Activated naive CD8-positive, alpha-beta T cell treated with anti-CD3 and anti-CD28 coated beads for 36 hours (primary cell): ENCODE data around the gene SNX24. TPM values are rescaled to one million over a fixed set of nuclear protein-coding genes. Genes with fewer than 3 reads are reported as not detected.
"Not testable (repeated sequence)": the region's sequence is repeated elsewhere in the genome, so short reads cannot be mapped to it uniquely, and the experiment has no call there.

ENCODE experiments used
- DNase-seq: peaks from one replicate; pipeline ENCODE4 v3.0.0; 2021
- H3K27ac Mint-ChIP-seq: one replicate; pipeline ENCODE4 v1.8.0; 2022; ENCODE audit warnings: mild to moderate bottlenecking, moderate library complexity, mixed read lengths
- H3K27me3 Mint-ChIP-seq: one replicate; pipeline ENCODE4 v1.8.0; 2022; ENCODE audit warnings: mild to moderate bottlenecking, mixed read lengths
- H3K36me3 Mint-ChIP-seq: one replicate; pipeline ENCODE4 v1.8.0; 2021; ENCODE audit warnings: mild to moderate bottlenecking, mixed read lengths
- H3K4me1 Mint-ChIP-seq: one replicate; pipeline ENCODE4 v1.8.0; 2021; ENCODE audit warnings: mixed read lengths
- H3K4me3 Mint-ChIP-seq: one replicate; pipeline ENCODE4 v1.8.0; 2022; ENCODE audit warnings: mild to moderate bottlenecking, moderate library complexity, mixed read lengths
- H3K9me3 Mint-ChIP-seq: one replicate; pipeline ENCODE4 v1.8.0; 2022; ENCODE audit warnings: mixed read lengths
- total RNA-seq, 2 experiments: library from RNA; stranded (reverse); gene quantifications; one replicate each; pipeline ENCODE4 v1.2.3, GENCODE V29; 2021

Gene SNX24
- total RNA-seq, 2 experiments from 2014 or later: 1.0 to 1.4 TPM

GRCh38 chr5:122951658-122952057 is 106.2 kb downstream of the SNX24 start:
- Mint-ChIP-seq H3K4me1 (no peaks in the 10 kb centered on the region), H3K27ac (no peak overlapping the region), H3K36me3 (no peaks in the 10 kb centered on the region), H3K9me3 (no peaks in the 10 kb centered on the region), H3K27me3 (no peaks in the 10 kb centered on the region), H3K4me3 (no peak overlapping the region)
- DNase-seq: no peak

- no peak overlapping the region for H3K27ac Mint-ChIP-seq
- no peaks in the 10 kb centered on the region for H3K4me1 Mint-ChIP-seq
- no peak overlapping the region for H3K4me3 Mint-ChIP-seq
- no peaks in the 10 kb centered on the region for H3K27me3 Mint-ChIP-seq
- no peak for DNase-seq
- no peaks in the 10 kb centered on the region for H3K36me3 Mint-ChIP-seq
- H3K9me3 Mint-ChIP-seq: no peaks in the 10 kb centered on the region
Observed at GRCh38 chr5:122954719-122955118, 109.3 kb downstream of the SNX24 start.

- Mint-ChIP-seq H3K9me3 (no peaks in the 10 kb centered on the region), H3K4me3 (no peak overlapping the region), H3K36me3 (no peaks in the 10 kb centered on the region), H3K27me3 (no peaks in the 10 kb centered on the region), H3K27ac (no peak overlapping the region), H3K4me1 (no peaks in the 10 kb centered on the region)
- DNase-seq: no peak
Observed at GRCh38 chr5:122957457-122957856, 112.0 kb downstream of the SNX24 start.

GRCh38 chr5:122959740-122960445 is 114.5 kb downstream of the SNX24 start:
- Mint-ChIP-seq H3K27me3 (no peaks in the 10 kb centered on the region), H3K9me3 (no peaks in the 10 kb centered on the region), H3K4me3 (no peak overlapping the region), H3K4me1 (no peaks in the 10 kb centered on the region), H3K27ac (no peak overlapping the region), H3K36me3 (no peaks in the 10 kb centered on the region)
- no peak for DNase-seq

GRCh38 chr5:122963305-122963704 is 117.9 kb downstream of the SNX24 start:
- DNase-seq: no peak
- H3K27ac Mint-ChIP-seq: no peak overlapping the region
- H3K4me3 Mint-ChIP-seq: no peak overlapping the region
- H3K27me3 Mint-ChIP-seq: no peaks in the 10 kb centered on the region
- no peaks in the 10 kb centered on the region for H3K36me3 Mint-ChIP-seq
- H3K4me1 Mint-ChIP-seq: no peaks in the 10 kb centered on the region
- no peaks in the 10 kb centered on the region for H3K9me3 Mint-ChIP-seq

- no peaks in the 10 kb centered on the region for H3K4me1 Mint-ChIP-seq
- H3K27me3 Mint-ChIP-seq: no peaks in the 10 kb centered on the region
- H3K36me3 Mint-ChIP-seq: no peaks in the 10 kb centered on the region
- DNase-seq: no peak
- no peaks in the 10 kb centered on the region for H3K9me3 Mint-ChIP-seq
- no peak overlapping the region for H3K4me3 Mint-ChIP-seq
- no peak overlapping the region for H3K27ac Mint-ChIP-seq
Observed at GRCh38 chr5:122965111-122965510, 119.7 kb downstream of the SNX24 start.

DNA sequence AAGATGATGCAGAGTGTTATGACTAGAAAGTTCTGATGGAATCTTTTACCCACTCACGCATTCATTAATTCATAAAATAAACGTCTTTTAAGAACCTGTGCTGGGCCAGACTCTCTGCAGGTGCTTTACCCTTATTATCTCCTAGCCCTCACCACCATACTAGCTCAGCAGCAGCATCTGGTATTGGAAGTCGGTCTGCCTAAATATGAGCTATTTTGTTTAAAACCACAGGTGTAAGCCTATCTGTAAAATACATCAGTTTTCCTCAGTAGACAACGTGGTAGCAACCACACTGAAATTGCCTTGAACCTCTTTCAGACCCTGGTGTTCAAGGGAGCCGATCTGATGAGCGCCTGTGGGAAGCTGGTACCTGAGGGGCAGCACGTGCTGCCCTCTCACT is 121.7 kb downstream of the SNX24 start:
- Mint-ChIP-seq H3K4me1 (no peaks in the 10 kb centered on the region), H3K4me3 (no peak overlapping the region), H3K27me3 (no peaks in the 10 kb centered on the region), H3K9me3 (no peaks in the 10 kb centered on the region), H3K36me3 (no peaks in the 10 kb centered on the region), H3K27ac (no peak overlapping the region)
- DNase-seq: no peak

DNA sequence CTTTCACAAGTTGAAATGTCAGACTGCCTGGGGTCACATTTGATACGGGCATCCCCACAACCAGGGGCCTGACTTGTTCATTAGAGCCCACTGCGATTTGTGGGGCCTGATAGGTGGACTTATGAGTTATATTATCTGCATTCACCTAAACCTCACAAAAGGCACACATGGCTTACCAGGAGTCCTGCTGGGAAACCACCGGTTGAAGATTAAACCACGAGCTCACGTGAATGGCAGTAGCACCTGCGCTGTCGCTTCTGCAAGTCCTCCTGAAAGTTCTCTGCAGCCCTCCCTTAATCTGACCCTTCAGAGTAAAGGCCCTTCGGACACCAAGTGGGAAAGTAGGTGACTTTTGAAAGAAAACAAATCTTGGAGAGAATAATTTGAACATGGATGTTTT is 122.2 kb downstream of the SNX24 start:
- Mint-ChIP-seq H3K36me3 (no peaks in the 10 kb centered on the region), H3K4me3 (no peak overlapping the region), H3K27me3 (no peaks in the 10 kb centered on the region), H3K4me1 (no peaks in the 10 kb centered on the region), H3K27ac (no peak overlapping the region), H3K9me3 (no peaks in the 10 kb centered on the region)
- no peak for DNase-seq

- not testable (repeated sequence) for H3K4me1 Mint-ChIP-seq, H3K9me3 Mint-ChIP-seq, DNase-seq, H3K4me3 Mint-ChIP-seq, H3K36me3 Mint-ChIP-seq, H3K27me3 Mint-ChIP-seq, H3K27ac Mint-ChIP-seq
Observed at GRCh38 chr5:122968056-122968455, 122.6 kb downstream of the SNX24 start.

DNA sequence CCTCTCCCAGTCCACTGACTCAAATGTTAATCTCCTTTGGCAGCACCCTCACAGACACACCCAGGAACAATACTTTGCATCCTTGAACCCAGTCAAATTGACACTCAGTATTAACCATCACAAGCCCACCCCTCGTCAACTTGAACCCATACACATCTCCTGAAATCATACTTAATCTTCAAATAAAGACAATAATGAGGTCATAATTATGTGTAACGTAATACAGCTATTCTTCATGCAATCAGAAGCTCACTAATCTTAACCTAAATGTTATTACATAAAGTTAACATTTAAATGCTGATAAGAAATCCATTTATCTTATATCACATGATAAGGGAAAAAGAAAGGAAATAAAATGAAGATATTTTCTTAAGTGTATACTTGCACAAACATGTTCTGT is 125.9 kb downstream of the SNX24 start:
- H3K4me1 Mint-ChIP-seq: no peaks in the 10 kb centered on the region
- H3K4me3 Mint-ChIP-seq: no peak overlapping the region
- no peaks in the 10 kb centered on the region for H3K36me3 Mint-ChIP-seq
- no peak for DNase-seq
- H3K9me3 Mint-ChIP-seq: no peaks in the 10 kb centered on the region
- H3K27ac Mint-ChIP-seq: no peak overlapping the region
- H3K27me3 Mint-ChIP-seq: no peaks in the 10 kb centered on the region

DNA sequence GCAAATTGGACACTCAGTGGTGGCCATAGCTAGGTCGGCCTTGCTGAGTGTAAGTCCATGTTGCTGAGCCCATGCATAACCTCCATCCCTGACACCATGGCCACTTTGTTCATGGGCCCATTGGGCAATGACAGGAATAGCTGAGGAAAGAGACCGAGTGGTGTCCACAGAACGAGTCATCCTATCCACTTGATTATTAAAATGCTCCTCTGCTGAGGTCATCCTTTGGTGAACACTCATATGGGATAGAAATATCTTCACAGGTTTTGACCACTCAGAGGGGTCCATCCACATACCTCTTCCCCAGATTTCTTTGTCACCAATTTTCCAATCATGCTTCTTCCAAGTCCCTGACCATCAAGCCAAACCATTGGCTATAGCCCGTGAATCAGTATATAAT is 127.5 kb downstream of the SNX24 start:
- no peaks in the 10 kb centered on the region for H3K9me3 Mint-ChIP-seq
- H3K27me3 Mint-ChIP-seq: no peaks in the 10 kb centered on the region
- DNase-seq: no peak
- H3K4me1 Mint-ChIP-seq: no peaks in the 10 kb centered on the region
- H3K36me3 Mint-ChIP-seq: no peaks in the 10 kb centered on the region
- H3K27ac Mint-ChIP-seq: no peak overlapping the region
- H3K4me3 Mint-ChIP-seq: no peak overlapping the region

DNA sequence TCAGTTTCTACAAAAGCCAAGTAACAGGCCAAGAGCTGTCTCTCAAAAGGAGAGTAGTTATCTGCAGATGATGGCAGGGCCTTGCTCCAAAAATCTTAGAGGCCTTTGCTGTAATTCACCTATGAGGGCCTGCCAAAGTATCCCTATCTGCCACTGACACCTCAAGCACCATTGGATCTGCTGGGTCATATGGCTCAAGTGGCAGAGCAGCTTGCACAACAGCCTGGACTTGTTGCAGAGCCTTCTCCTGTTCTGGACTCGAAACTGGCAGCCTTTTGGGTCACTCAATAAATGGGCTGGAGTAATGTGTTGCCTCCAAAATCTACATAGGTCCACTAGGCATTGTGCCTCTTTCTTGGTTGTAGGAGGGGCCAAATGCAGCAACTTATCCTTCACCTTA is 128.3 kb downstream of the SNX24 start:
- DNase-seq, H3K4me3 Mint-ChIP-seq, H3K27me3 Mint-ChIP-seq, H3K27ac Mint-ChIP-seq, H3K4me1 Mint-ChIP-seq, H3K36me3 Mint-ChIP-seq, H3K9me3 Mint-ChIP-seq: not testable (repeated sequence)

DNA sequence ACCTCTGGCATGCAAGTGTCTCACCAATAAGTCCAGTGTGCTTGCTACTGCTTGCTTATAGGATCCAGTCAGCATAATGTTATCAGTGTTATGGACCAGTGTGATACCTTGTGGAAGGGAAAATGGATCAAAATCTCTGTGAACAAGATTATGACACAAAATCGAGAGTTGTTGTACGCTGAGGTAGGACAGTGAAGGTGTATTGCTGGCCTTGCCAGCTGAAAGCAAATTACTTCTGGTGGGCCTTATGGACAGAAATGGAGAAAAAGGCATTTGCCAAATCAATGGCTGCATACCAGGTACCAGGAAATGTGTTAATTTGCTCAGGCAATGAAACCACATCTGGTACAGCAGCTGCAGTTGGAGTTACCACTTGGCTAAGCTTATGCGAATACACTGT is 128.8 kb downstream of the SNX24 start:
- not testable (repeated sequence) for H3K27me3 Mint-ChIP-seq, DNase-seq, H3K4me3 Mint-ChIP-seq, H3K27ac Mint-ChIP-seq, H3K36me3 Mint-ChIP-seq, H3K9me3 Mint-ChIP-seq, H3K4me1 Mint-ChIP-seq

DNA sequence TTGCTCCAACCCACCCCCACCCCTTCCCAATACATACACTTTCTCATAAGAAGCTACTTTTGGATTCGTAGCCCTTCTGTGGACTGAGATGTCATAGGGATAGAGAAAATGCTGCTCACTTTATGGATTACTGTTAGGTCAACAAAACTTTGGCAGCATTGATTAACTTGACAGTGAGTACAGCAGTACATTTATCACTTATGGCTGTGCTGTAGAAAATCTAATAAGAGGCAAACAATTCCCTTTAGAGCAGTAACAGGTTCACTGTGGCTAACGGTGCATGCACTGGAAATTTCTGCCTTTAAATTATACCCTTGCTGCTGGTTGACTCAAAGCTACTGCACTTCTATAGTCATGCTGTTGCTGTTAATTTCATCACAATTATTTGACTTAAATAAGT is 131.9 kb downstream of the SNX24 start:
- H3K27ac Mint-ChIP-seq: no peak overlapping the region
- no peak overlapping the region for H3K4me3 Mint-ChIP-seq
- DNase-seq: no peak
- peaks cover 3% of the 10 kb centered on the region for H3K27me3 Mint-ChIP-seq
- H3K36me3 Mint-ChIP-seq: no peaks in the 10 kb centered on the region
- H3K9me3 Mint-ChIP-seq: no peaks in the 10 kb centered on the region
- H3K4me1 Mint-ChIP-seq: no peaks in the 10 kb centered on the region

- H3K27me3 Mint-ChIP-seq: peaks cover 3% of the 10 kb centered on the region
- no peak overlapping the region for H3K27ac Mint-ChIP-seq
- no peaks in the 10 kb centered on the region for H3K9me3 Mint-ChIP-seq
- no peaks in the 10 kb centered on the region for H3K4me1 Mint-ChIP-seq
- no peak overlapping the region for H3K4me3 Mint-ChIP-seq
- DNase-seq: no peak
- H3K36me3 Mint-ChIP-seq: no peaks in the 10 kb centered on the region
Observed at GRCh38 chr5:122978068-122978467, 132.7 kb downstream of the SNX24 start.

DNA sequence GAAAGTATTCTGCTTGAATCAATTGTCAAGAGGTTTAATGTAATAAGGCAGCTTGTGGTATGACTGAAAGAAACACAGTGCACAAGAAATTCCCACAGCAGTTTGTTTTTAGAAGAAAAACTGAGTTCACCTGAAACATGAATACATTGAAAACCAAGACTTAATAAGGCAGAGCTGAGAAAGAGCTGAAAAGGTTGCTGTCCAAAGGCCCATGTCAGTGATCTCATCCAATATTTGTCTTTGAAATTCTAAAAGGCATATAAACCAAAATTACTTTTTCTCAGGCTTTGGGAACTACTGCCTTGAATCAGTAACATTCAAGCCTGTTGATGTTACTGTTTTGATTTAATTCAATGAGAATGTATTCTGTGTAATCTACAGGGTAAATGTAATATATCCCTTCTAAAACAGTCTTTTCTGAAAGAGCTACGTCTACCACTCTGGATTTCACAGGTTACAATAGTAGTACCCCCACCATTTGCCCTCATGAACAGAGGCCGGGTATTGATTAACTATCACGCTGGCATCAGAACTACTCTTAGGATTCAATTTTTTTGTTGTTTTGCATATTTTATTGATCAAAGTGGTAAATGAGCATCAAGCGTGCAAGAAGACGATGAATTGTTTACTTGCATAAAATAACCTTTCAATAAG is 133.4 kb downstream of the SNX24 start:
- no peaks in the 10 kb centered on the region for H3K4me1 Mint-ChIP-seq
- no peaks in the 10 kb centered on the region for H3K9me3 Mint-ChIP-seq
- H3K36me3 Mint-ChIP-seq: no peaks in the 10 kb centered on the region
- H3K4me3 Mint-ChIP-seq: no peak overlapping the region
- no peak overlapping the region for H3K27ac Mint-ChIP-seq
- H3K27me3 Mint-ChIP-seq: peaks cover 3% of the 10 kb centered on the region
- no peak for DNase-seq
